WTC11 (cell line): Measurements from ENCODE around the gene PKDCC. TPM values are rescaled to one million over a fixed set of nuclear protein-coding genes. Genes with fewer than 3 reads are reported as not detected.

Source experiments
- ATAC-seq: fragments of 200-7000 bp; cut with Tn5 transposase; 2 replicates; pipeline ENCODE4 v1.10.0; 2021; ENCODE audit warnings: mild to moderate bottlenecking, moderate library complexity
- CTCF ChIA-PET: fragments of 300-600 bp; sonication (Branson Sonifier 250); formaldehyde crosslinking; loops from one replicate; lab custom pipeline; 2021; ENCODE audit warnings: antibody characterized with exemption; lab: Charles Lee
- POLR2A ChIA-PET: fragments of 350-600 bp; sonication (Branson Sonifier 250); formaldehyde crosslinking; loops from one replicate; lab custom pipeline; 2021; ENCODE audit warnings: antibody characterized with exemption; lab: Charles Lee
- DNase-seq: peaks from one replicate; pipeline ENCODE4 v3.0.0; 2021; ENCODE audit warnings: low spot score
- H3K27ac Mint-ChIP-seq: 2 replicates; pipeline ENCODE4 v1.8.0; 2021; ENCODE audit warnings: mixed read lengths
- H3K27me3 Mint-ChIP-seq: 2 replicates; pipeline ENCODE4 v1.8.0; 2021; ENCODE audit warnings: low read depth, mild to moderate bottlenecking, moderate library complexity, mixed read lengths
- H3K36me3 Mint-ChIP-seq: 2 replicates; pipeline ENCODE4 v1.8.0; 2021; ENCODE audit warnings: mixed read lengths
- H3K4me1 Mint-ChIP-seq: 2 replicates; pipeline ENCODE4 v1.8.0; 2022; ENCODE audit warnings: mixed read lengths
- H3K4me3 Mint-ChIP-seq: 2 replicates; pipeline ENCODE4 v1.8.0; 2021; ENCODE audit warnings: mild to moderate bottlenecking, moderate library complexity, mixed read lengths
- H3K9me3 Mint-ChIP-seq: 2 replicates; pipeline ENCODE4 v1.8.0; 2021; ENCODE audit warnings: mixed read lengths
- FOXK1 ChIP-seq: sonication (generic); formaldehyde crosslinking; IDR thresholded peaks from 2 replicates; pipeline ENCODE4 v1.8.0; 2022; ENCODE audit warnings: mild to moderate bottlenecking, moderate library complexity, missing genetic modification reagents
- JAZF1 ChIP-seq: fragments of 250-450 bp; sonication (Bioruptor Pico); IDR thresholded peaks from 2 replicates; pipeline ENCODE4 v1.9.0; 2021; ENCODE audit warnings: moderate library complexity, mild to moderate bottlenecking, inconsistent platforms
- NFE2L1 ChIP-seq: sonication (generic); formaldehyde crosslinking; IDR thresholded peaks from 2 replicates; pipeline ENCODE4 v1.8.1; 2023; ENCODE audit warnings: missing genetic modification reagents
- TEAD1 ChIP-seq: sonication (generic); formaldehyde crosslinking; IDR thresholded peaks from 2 replicates; pipeline ENCODE4 v1.8.0; 2022; ENCODE audit warnings: mild to moderate bottlenecking, missing genetic modification reagents
- ZNF219 ChIP-seq: sonication (generic); formaldehyde crosslinking; IDR thresholded peaks from 2 replicates; pipeline ENCODE4 v1.8.0; 2023; ENCODE audit warnings: missing genetic modification reagents, mild to moderate bottlenecking, borderline replicate concordance
- total RNA-seq: library from RNA; stranded (reverse); gene quantifications from 3 replicates; pipeline ENCODE4 v1.2.3, GENCODE V29; 2021
- TF ChIP-seq, protein P1 (sequence below): sonication (generic); formaldehyde crosslinking; IDR thresholded peaks from 2 replicates; pipeline ENCODE4 v1.8.0; 2023; ENCODE audit warnings: missing genetic modification reagents
- TF ChIP-seq, protein P2 (sequence below): sonication (generic); formaldehyde crosslinking; IDR thresholded peaks from 2 replicates; pipeline ENCODE4 v1.8.0; 2022; ENCODE audit warnings: mild to moderate bottlenecking, missing genetic modification reagents
- TF ChIP-seq, protein P3 (sequence below): sonication (generic); formaldehyde crosslinking; conservative IDR thresholded peaks from 2 replicates; pipeline ENCODE4 v1.8.1; 2023; ENCODE audit warnings: mild to moderate bottlenecking, low read depth, missing genetic modification reagents, moderate library complexity
- TF ChIP-seq, protein P4 (sequence below): fragments of 250-450 bp; sonication (Bioruptor Pico); IDR thresholded peaks from 2 replicates; pipeline ENCODE4 v1.9.0; 2021; ENCODE audit warnings: mild to moderate bottlenecking, borderline replicate concordance
- TF ChIP-seq, protein P5 (sequence below): sonication (generic); formaldehyde crosslinking; IDR thresholded peaks from 2 replicates; pipeline ENCODE4 v1.8.1; 2023; ENCODE audit warnings: mild to moderate bottlenecking, missing genetic modification reagents, borderline replicate concordance
- TF ChIP-seq, protein P6 (sequence below): sonication (generic); formaldehyde crosslinking; IDR thresholded peaks from 2 replicates; pipeline ENCODE4 v1.8.0; 2022; ENCODE audit warnings: missing genetic modification reagents

Gene PKDCC
- total RNA-seq, 1 experiment from 2014 or later = 27.3 TPM

DNA sequence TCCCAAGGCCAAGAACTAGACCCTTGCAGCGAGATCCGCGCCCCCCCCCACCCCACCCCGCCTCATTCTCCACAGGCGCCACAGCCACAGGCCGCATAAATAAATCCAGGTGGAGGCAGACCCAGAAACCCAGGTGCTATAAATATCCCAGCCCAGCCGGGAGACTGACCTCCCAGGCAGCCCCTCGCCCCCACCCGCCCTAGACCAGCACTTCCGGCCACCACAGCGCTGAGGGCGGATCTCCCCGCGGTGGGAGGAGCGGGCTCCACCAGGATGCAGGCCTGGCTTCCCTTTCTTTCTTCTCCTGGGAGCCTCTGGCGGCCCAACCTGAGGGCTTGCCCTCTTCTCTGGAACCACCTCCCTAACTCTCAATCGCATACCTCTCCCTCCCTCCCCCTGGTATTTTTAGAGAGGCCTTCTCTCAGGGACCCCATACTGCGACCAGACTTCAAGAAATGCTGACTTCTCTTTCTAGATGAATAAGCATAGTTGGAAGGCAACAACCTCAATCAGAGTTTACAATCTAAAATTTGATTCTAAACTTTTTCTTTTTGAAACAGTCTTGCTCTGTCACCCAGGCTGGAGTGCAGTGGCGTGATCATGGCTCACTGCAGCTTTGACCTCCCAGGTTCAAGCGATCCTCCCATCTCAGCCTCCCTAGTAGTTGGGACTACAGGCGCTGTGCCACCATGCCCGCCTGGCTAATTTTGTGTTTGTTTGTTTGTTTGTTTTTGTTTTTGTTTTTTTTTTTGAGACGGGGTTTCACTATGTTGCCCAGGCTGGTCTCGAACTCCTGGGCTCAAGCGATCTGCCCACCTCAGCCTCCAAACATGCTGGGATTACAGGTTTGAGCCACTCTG is 55.0 kb downstream of the PKDCC start:
- DNase-seq (peak; percentile 96), ATAC-seq (peak; percentile 93)
- CTCF ChIA-PET = interaction anchor here (0.5 to 1.3 kb wide), 5 partner anchors 50 to 261 kb away, joined by 3 read pairs; no protein-coding TSS in a partner anchor
- Mint-ChIP-seq H3K36me3 (peaks cover 9% of the 10 kb centered on the region), H3K27ac (peak overlapping the region; percentile 90), H3K4me3 (peak overlapping the region; percentile 68), H3K27me3 (peaks cover 21% of the 10 kb centered on the region), H3K4me1 (peaks cover 39% of the 10 kb centered on the region), H3K9me3 (peaks cover 12% of the 10 kb centered on the region)
- POLR2A ChIA-PET = no interaction called here
- TF ChIP-seq, protein P1, sequence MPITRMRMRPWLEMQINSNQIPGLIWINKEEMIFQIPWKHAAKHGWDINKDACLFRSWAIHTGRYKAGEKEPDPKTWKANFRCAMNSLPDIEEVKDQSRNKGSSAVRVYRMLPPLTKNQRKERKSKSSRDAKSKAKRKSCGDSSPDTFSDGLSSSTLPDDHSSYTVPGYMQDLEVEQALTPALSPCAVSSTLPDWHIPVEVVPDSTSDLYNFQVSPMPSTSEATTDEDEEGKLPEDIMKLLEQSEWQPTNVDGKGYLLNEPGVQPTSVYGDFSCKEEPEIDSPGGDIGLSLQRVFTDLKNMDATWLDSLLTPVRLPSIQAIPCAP (CRISPR knock-in tag) = no peak
- TF ChIP-seq JAZF1 (CRISPR knock-in tag) (no peak), FOXK1 (CRISPR knock-in tag) (no peak), ZNF219 (CRISPR knock-in tag) (no peak), TEAD1 (CRISPR knock-in tag) (peak; percentile 53; the same call in 1 of the 2 replicates), NFE2L1 (CRISPR knock-in tag) (0 out of 2 replicates have a peak, but pooled peaks have one; percentile 37)
- TF ChIP-seq, protein P2, sequence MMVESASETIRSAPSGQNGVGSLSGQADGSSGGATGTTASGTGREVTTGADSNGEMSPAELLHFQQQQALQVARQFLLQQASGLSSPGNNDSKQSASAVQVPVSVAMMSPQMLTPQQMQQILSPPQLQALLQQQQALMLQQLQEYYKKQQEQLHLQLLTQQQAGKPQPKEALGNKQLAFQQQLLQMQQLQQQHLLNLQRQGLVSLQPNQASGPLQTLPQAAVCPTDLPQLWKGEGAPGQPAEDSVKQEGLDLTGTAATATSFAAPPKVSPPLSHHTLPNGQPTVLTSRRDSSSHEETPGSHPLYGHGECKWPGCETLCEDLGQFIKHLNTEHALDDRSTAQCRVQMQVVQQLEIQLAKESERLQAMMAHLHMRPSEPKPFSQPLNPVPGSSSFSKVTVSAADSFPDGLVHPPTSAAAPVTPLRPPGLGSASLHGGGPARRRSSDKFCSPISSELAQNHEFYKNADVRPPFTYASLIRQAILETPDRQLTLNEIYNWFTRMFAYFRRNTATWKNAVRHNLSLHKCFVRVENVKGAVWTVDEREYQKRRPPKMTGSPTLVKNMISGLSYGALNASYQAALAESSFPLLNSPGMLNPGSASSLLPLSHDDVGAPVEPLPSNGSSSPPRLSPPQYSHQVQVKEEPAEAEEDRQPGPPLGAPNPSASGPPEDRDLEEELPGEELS (CRISPR knock-in tag) = peak; percentile 16; the same call in 1 of the 2 replicates
- TF ChIP-seq, protein P3, sequence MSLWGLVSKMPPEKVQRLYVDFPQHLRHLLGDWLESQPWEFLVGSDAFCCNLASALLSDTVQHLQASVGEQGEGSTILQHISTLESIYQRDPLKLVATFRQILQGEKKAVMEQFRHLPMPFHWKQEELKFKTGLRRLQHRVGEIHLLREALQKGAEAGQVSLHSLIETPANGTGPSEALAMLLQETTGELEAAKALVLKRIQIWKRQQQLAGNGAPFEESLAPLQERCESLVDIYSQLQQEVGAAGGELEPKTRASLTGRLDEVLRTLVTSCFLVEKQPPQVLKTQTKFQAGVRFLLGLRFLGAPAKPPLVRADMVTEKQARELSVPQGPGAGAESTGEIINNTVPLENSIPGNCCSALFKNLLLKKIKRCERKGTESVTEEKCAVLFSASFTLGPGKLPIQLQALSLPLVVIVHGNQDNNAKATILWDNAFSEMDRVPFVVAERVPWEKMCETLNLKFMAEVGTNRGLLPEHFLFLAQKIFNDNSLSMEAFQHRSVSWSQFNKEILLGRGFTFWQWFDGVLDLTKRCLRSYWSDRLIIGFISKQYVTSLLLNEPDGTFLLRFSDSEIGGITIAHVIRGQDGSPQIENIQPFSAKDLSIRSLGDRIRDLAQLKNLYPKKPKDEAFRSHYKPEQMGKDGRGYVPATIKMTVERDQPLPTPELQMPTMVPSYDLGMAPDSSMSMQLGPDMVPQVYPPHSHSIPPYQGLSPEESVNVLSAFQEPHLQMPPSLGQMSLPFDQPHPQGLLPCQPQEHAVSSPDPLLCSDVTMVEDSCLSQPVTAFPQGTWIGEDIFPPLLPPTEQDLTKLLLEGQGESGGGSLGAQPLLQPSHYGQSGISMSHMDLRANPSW (CRISPR knock-in tag) = 0 out of 2 replicates have a peak, but pooled peaks have one; percentile 41
- TF ChIP-seq, protein P4, sequence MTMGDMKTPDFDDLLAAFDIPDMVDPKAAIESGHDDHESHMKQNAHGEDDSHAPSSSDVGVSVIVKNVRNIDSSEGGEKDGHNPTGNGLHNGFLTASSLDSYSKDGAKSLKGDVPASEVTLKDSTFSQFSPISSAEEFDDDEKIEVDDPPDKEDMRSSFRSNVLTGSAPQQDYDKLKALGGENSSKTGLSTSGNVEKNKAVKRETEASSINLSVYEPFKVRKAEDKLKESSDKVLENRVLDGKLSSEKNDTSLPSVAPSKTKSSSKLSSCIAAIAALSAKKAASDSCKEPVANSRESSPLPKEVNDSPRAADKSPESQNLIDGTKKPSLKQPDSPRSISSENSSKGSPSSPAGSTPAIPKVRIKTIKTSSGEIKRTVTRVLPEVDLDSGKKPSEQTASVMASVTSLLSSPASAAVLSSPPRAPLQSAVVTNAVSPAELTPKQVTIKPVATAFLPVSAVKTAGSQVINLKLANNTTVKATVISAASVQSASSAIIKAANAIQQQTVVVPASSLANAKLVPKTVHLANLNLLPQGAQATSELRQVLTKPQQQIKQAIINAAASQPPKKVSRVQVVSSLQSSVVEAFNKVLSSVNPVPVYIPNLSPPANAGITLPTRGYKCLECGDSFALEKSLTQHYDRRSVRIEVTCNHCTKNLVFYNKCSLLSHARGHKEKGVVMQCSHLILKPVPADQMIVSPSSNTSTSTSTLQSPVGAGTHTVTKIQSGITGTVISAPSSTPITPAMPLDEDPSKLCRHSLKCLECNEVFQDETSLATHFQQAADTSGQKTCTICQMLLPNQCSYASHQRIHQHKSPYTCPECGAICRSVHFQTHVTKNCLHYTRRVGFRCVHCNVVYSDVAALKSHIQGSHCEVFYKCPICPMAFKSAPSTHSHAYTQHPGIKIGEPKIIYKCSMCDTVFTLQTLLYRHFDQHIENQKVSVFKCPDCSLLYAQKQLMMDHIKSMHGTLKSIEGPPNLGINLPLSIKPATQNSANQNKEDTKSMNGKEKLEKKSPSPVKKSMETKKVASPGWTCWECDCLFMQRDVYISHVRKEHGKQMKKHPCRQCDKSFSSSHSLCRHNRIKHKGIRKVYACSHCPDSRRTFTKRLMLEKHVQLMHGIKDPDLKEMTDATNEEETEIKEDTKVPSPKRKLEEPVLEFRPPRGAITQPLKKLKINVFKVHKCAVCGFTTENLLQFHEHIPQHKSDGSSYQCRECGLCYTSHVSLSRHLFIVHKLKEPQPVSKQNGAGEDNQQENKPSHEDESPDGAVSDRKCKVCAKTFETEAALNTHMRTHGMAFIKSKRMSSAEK (CRISPR knock-in tag) = no peak
- TF ChIP-seq, protein P5, sequence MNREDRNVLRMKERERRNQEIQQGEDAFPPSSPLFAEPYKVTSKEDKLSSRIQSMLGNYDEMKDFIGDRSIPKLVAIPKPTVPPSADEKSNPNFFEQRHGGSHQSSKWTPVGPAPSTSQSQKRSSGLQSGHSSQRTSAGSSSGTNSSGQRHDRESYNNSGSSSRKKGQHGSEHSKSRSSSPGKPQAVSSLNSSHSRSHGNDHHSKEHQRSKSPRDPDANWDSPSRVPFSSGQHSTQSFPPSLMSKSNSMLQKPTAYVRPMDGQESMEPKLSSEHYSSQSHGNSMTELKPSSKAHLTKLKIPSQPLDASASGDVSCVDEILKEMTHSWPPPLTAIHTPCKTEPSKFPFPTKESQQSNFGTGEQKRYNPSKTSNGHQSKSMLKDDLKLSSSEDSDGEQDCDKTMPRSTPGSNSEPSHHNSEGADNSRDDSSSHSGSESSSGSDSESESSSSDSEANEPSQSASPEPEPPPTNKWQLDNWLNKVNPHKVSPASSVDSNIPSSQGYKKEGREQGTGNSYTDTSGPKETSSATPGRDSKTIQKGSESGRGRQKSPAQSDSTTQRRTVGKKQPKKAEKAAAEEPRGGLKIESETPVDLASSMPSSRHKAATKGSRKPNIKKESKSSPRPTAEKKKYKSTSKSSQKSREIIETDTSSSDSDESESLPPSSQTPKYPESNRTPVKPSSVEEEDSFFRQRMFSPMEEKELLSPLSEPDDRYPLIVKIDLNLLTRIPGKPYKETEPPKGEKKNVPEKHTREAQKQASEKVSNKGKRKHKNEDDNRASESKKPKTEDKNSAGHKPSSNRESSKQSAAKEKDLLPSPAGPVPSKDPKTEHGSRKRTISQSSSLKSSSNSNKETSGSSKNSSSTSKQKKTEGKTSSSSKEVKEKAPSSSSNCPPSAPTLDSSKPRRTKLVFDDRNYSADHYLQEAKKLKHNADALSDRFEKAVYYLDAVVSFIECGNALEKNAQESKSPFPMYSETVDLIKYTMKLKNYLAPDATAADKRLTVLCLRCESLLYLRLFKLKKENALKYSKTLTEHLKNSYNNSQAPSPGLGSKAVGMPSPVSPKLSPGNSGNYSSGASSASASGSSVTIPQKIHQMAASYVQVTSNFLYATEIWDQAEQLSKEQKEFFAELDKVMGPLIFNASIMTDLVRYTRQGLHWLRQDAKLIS (CRISPR knock-in tag) = 0 out of 2 replicates have a peak, but pooled peaks have one; percentile 47
- TF ChIP-seq, protein P6, sequence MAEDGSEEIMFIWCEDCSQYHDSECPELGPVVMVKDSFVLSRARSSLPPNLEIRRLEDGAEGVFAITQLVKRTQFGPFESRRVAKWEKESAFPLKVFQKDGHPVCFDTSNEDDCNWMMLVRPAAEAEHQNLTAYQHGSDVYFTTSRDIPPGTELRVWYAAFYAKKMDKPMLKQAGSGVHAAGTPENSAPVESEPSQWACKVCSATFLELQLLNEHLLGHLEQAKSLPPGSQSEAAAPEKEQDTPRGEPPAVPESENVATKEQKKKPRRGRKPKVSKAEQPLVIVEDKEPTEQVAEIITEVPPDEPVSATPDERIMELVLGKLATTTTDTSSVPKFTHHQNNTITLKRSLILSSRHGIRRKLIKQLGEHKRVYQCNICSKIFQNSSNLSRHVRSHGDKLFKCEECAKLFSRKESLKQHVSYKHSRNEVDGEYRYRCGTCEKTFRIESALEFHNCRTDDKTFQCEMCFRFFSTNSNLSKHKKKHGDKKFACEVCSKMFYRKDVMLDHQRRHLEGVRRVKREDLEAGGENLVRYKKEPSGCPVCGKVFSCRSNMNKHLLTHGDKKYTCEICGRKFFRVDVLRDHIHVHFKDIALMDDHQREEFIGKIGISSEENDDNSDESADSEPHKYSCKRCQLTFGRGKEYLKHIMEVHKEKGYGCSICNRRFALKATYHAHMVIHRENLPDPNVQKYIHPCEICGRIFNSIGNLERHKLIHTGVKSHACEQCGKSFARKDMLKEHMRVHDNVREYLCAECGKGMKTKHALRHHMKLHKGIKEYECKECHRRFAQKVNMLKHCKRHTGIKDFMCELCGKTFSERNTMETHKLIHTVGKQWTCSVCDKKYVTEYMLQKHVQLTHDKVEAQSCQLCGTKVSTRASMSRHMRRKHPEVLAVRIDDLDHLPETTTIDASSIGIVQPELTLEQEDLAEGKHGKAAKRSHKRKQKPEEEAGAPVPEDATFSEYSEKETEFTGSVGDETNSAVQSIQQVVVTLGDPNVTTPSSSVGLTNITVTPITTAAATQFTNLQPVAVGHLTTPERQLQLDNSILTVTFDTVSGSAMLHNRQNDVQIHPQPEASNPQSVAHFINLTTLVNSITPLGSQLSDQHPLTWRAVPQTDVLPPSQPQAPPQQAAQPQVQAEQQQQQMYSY = no peak
